Left ventricle myocardium inferior (tissue), 1 donor: Measurements from ENCODE around the gene CDC42BPA. TPM values are rescaled to one million over a fixed set of nuclear protein-coding genes. Genes with fewer than 3 reads are reported as not detected.
A peak's percentile ranks its signal among the peaks of the same experiment; 100 is the strongest.

ENCODE experiments used
- DNase-seq: peaks from one replicate; pipeline ENCODE4 v3.0.0-alpha.2; 2020
- H3K27ac ChIP-seq: fragments of 200-600 bp; replicated peaks from 2 replicates; pipeline ENCODE4 v1.8.0; 2021
- H3K27me3 ChIP-seq: fragments of 200-600 bp; 2 replicates; pipeline ENCODE4 v1.8.0; 2021; ENCODE audit warnings: low read depth
- H3K36me3 ChIP-seq: fragments of 200-600 bp; 2 replicates; pipeline ENCODE4 v1.8.0; 2021
- H3K4me1 ChIP-seq: fragments of 200-600 bp; 2 replicates; pipeline ENCODE4 v1.8.0; 2021
- H3K4me3 ChIP-seq: fragments of 200-600 bp; 2 replicates; pipeline ENCODE4 v1.8.0; 2021; ENCODE audit warnings: mild to moderate bottlenecking, moderate library complexity
- H3K9me3 ChIP-seq: fragments of 200-600 bp; replicated peaks from 2 replicates; pipeline ENCODE4 v1.8.0; 2021
- intact Hi-C: fragments of 100-400 bp; cut with micrococcal nuclease; formaldehyde crosslinking; loops from one replicate; pipeline ENCODE4 v1.11.0; 2022
- total RNA-seq: library from RNA; stranded (reverse); fragmentation: NEBNext Ultra II Directional; extraction: Animal tissue kit (Norgen Biotek cat#: 25700); gene quantifications from one replicate; pipeline ENCODE4 v1.2.1, GENCODE V29; 2021
- TF ChIP-seq, protein P1 (sequence below): fragments of 200-600 bp; IDR thresholded peaks from 2 replicates; pipeline ENCODE4 v1.8.0; 2021; ENCODE audit warnings: antibody characterized with exemption, mild to moderate bottlenecking, borderline replicate concordance
- donor health status: DM: no; HTN: yes; CAD: no; lungs with severe emphysema.

Gene CDC42BPA
- total RNA-seq, 1 donor from 2014 or later, result 35.1 TPM

GRCh38 chr1:227218870-227219573, 99.3 kb downstream of the CDC42BPA start:
- Histone ChIP-seq H3K36me3 (no peaks in the 10 kb centered on the region), H3K4me3 (no peak overlapping the region), H3K4me1 (peaks cover 72% of the 10 kb centered on the region), H3K27me3 (no peaks in the 10 kb centered on the region), H3K9me3 (no peaks in the 10 kb centered on the region), H3K27ac (peak overlapping the region; percentile 64)
- intact Hi-C loops, result no loop called here
- DNase-seq, result no peak
- TF ChIP-seq, protein P1, sequence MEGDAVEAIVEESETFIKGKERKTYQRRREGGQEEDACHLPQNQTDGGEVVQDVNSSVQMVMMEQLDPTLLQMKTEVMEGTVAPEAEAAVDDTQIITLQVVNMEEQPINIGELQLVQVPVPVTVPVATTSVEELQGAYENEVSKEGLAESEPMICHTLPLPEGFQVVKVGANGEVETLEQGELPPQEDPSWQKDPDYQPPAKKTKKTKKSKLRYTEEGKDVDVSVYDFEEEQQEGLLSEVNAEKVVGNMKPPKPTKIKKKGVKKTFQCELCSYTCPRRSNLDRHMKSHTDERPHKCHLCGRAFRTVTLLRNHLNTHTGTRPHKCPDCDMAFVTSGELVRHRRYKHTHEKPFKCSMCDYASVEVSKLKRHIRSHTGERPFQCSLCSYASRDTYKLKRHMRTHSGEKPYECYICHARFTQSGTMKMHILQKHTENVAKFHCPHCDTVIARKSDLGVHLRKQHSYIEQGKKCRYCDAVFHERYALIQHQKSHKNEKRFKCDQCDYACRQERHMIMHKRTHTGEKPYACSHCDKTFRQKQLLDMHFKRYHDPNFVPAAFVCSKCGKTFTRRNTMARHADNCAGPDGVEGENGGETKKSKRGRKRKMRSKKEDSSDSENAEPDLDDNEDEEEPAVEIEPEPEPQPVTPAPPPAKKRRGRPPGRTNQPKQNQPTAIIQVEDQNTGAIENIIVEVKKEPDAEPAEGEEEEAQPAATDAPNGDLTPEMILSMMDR, result no peak

DNA sequence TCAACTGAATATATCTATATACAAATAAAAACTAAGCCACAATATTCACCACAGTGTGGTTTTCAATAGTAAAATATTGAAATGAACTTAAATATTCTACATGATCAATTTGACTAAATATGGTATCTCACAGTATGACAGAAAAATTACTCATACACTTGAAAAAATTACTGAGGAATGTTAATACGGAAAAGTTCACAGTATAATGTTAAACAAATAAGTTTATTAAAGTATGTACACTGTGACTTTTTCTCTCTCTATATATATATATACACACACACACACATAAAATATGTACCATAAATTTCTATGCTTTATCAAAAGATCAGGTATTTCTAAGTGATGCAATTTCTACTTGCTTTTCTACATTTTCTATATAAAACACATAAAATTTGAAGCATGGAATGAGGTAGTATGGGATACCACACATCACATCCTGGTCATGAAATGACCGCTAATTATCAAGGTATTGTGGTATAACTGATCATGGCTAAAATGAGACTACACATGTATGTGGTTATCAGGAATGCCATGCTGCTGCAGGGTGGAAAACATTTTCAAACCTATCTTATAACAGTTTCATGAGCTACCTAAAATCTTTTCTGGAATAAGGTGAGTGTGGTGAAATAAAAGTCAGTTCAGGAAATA, 102.3 kb downstream of the CDC42BPA start:
- Histone ChIP-seq H3K27ac (no peak overlapping the region), H3K4me1 (peaks cover 71% of the 10 kb centered on the region)
- TF ChIP-seq, protein P1, result no peak

GRCh38 chr1:227214207-227214606, 104.1 kb downstream of the CDC42BPA start:
- H3K4me3 ChIP-seq, result no peak overlapping the region
- peaks cover 5% of the 10 kb centered on the region for H3K36me3 ChIP-seq
- H3K27ac ChIP-seq, result peak overlapping the region; percentile 18
- H3K27me3 ChIP-seq, result no peaks in the 10 kb centered on the region
- H3K9me3 ChIP-seq, result no peaks in the 10 kb centered on the region
- H3K4me1 ChIP-seq, result peaks cover 53% of the 10 kb centered on the region
- no peak for DNase-seq
- intact Hi-C loops, result no loop called here
- TF ChIP-seq, protein P1, result no peak

More for the DNA sequence above, 102.3 kb downstream of the CDC42BPA start:
- no peak for DNase-seq
- no peaks in the 10 kb centered on the region for H3K27me3 ChIP-seq
- H3K9me3 ChIP-seq, result no peaks in the 10 kb centered on the region
- intact Hi-C loops, result no loop called here
- H3K4me3 ChIP-seq, result no peak overlapping the region
- peaks cover 5% of the 10 kb centered on the region for H3K36me3 ChIP-seq

DNA sequence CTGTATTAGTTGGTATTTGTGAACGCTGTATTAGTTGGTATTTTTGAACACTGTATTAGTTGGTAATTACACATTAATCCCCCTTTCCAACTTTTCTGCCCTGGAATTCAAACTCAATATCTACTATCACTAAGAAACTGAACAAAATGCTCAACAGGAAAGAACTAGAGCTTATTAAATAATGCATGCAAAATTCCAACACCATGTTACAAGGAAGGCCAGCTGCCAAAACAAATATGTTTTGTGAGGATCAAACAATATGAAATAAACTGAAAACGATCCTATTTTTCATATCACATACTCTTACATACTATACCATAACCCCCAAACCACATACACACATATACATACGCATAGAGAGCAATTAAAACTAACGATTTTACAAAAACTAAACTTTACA, 104.9 kb downstream of the CDC42BPA start:
- peaks cover 5% of the 10 kb centered on the region for H3K36me3 ChIP-seq
- no peak overlapping the region for H3K27ac ChIP-seq
- H3K4me1 ChIP-seq, result peaks cover 46% of the 10 kb centered on the region
- TF ChIP-seq, protein P1, result no peak
- no peaks in the 10 kb centered on the region for H3K27me3 ChIP-seq
- no peak overlapping the region for H3K4me3 ChIP-seq
- DNase-seq, result no peak
- no peaks in the 10 kb centered on the region for H3K9me3 ChIP-seq
- intact Hi-C loops, result no loop called here

- no peak overlapping the region for H3K27ac ChIP-seq
- H3K9me3 ChIP-seq, result no peaks in the 10 kb centered on the region
- no peak overlapping the region for H3K4me3 ChIP-seq
- peaks cover 5% of the 10 kb centered on the region for H3K36me3 ChIP-seq
- H3K27me3 ChIP-seq, result no peaks in the 10 kb centered on the region
- intact Hi-C loops, result no loop called here
- TF ChIP-seq, protein P1, result no peak
- DNase-seq, result no peak
- peaks cover 45% of the 10 kb centered on the region for H3K4me1 ChIP-seq
Measured at GRCh38 chr1:227212164-227212563, 106.1 kb downstream of the CDC42BPA start.
